Muscle of back (tissue), 11 donors: ENCODE measurements around the gene AGFG2. TPM values are rescaled to one million over a fixed set of nuclear protein-coding genes. Genes with fewer than 3 reads are reported as not detected.

Source experiments
- DNase-seq, 3 donors: peaks; one replicate each; pipeline versions ENCODE4 v3.0.0 to v3.0.0-alpha.2; 2013
- polyA plus RNA-seq, 10 donors: library from polyadenylated mRNA; unstranded; fragments of 120-200 nt; gene quantifications; one replicate each; pipeline ENCODE4 v1.2.1, GENCODE V29; 2013; ENCODE audit not compliant: insufficient read length in 10 of 10

The AGFG2 gene
- polyA plus RNA-seq, 10 donors, result 8.6 to 12.5 (median 9.8) TPM

GRCh38 chr7:100570954-100571828, 32.2 kb downstream of the AGFG2 start:
- DNase-seq, result no peak

DNA sequence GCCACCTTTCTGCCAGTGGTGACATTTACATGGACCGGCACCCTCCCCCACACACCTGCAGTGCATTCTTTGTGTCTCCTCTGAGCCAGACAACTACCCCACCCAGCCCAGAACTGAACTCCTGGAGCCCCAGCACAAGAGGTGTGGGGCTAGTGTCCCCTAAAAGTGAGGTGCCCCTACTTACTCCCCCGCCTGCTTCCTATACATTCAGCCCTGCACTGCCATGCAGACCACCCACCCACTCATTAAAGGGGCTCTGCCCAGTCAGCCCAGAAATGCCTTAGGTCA, 32.8 kb downstream of the AGFG2 start:
- no peak for DNase-seq

- DNase-seq, result no peak
Observed at GRCh38 chr7:100572281-100572948, 33.4 kb downstream of the AGFG2 start.

DNA sequence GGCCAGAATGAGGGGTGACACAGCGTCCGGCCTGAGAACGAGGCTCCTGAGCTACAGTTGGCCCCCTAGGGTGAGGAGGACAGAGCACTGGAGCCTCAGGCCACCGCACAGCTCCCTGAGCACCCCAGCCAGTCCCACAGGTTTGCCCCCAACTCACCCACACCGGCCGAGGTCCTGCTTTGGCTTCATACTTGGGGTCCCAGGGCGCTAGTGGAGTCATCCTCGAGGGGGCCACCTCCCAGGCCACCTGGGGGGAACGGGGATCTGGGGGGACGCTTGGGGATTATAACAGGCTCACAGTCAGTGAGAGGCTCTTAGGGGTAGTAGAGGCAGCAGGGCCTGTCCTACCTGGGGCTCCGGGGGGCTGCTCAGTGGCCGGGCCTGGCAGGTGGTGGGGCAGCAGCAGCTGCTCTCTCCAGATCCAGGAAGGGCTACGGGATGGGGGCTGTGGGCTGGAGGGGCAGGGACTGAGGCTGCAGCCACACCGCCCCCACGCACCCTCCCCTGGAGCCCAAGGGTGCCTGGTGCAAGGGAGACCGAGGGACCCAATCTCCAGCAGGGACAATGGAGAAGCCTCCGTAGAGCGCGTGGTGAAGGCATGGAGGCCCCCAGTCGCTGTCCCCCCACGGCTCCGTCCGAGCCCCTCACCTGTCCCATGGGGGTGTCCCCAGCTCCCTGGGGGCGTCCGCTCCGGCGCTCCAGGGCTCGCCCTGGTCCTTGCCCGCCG, 34.1 kb downstream of the AGFG2 start:
- DNase-seq, result no peak

DNA sequence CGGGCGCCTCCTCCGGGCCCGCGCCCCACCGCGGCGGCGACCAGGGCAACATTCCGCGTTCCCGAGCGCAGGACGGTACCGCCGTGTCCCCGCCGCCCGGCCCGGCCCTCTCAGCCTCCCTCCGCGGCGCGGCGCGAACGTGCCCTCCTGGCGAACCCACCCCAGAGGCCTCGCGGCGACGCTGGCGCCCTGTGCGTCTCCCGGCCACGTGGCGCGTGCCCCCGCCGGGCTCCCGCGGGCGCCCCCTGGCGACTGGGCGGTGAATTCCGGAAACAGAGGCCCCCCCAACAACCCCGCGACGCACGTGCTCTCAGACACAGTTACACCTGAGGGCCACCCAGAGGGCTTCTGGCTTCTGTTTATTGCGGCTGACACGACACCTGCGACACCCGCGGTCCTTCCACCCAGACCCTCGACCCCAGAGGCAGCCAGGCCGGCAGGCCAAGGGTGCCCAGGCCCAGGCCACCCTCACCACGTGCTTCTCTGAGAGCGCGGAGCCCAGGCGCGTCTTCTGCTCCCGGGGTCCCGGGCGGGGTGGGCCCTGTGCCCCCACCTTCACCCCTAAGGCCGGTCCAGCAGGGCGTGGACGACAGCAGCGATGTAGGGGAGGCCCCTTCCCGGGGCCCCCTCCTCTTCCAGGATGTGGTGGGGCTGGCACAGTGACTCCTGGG, 34.8 kb downstream of the AGFG2 start, which contains the start of gene SAP25:
TSS of gene SAP25 (minus strand) at position 210 of the 671 bp plus-strand sequence. CDS start at position 52, 158 bp downstream.
- no peak for DNase-seq

DNA sequence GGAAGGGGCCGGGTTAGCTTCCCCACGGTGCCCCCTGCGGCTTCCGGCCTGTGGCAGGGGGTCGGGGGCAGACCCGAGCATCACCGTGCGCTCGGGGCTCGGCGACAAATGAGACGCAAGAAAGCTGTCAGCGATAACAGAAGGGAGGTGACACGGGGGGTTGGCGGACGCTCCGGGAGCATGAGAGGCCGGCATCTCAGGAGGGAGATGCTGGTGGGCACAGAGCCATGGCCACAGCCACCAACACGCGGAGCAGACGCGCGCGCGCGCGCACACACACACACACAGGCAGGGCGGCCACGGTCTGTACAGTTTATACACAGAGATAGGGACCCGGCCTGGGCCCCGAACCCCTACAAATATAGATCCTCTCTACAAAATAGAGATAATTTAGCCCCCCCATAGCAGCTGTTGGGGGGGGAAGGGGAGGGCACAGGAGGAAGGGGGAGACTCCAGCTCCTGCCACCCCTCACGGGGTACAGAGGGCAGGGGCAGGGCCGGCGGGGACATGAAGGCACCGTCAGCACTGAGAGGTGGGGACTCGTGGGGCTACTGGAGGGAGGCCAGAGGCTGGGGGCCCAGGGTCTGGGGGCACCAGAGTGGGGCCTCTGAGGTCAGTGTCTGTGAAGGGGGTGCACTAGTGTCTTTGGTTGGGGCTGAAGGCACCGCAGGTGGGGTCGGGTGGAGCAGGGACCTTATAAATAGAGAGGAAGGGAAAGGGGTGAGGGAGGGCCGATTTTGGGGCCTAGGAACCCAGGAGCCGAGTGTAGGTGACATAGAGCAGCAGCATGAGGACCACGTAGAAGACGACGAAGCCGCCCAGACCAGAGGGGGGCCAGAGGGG, 35.6 kb downstream of the AGFG2 start:
- no peak for DNase-seq

DNA sequence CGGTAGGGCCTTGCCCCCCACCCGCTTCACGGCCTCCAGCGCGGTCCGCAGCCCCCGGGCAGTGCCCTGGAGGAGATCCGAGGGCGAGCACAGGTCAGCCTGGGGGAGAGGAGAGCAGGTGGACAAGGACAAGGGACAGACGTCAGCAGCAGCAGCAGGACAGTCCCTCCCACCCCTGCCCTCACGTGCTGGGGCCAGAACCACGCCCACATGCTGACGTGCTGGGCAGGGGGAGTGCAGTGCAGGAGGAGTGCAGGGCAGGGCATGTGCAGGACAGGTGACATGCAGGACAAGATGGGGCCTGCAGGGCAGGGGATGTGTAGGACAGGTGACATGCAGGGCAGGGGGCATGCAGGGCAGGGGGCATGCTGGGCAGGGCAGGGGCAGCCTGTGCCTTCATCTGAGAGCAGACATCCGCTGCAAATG, 36.2 kb downstream of the AGFG2 start:
- DNase-seq, result no peak

DNA sequence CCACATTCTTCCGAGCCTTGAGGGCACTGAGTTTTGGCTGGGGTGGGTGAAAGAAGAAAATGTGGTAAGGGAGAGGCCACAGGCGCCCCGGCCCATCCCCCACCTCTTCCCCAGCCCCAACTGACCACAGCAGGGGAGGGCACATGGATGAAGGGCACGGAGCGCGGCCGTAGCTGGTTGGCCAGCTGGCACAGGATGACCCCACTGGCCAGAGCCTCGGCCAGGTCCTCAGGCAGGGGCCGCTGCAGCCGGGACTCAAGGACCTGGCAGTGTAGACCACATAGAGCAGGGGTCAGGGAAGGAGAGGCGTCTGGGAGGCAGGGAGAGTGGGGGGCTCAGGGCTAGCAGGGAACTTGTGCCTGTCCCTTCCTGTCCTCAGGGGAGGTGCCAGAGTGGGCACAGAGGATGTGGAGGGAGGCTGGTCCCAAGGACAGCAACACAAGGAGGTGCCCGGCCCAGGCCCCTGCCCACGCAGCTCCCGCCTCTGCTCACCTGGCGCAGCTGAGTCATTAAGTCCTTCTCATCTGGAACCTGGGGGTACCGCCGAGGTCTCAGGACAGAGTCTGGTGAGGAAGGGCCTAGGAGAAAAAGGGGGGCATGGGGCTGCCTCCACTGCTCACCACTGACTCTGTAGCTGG, 36.9 kb downstream of the AGFG2 start:
- no peak for DNase-seq

- no peak for DNase-seq
Observed at GRCh38 chr7:100576384-100576993, 37.5 kb downstream of the AGFG2 start.

DNA sequence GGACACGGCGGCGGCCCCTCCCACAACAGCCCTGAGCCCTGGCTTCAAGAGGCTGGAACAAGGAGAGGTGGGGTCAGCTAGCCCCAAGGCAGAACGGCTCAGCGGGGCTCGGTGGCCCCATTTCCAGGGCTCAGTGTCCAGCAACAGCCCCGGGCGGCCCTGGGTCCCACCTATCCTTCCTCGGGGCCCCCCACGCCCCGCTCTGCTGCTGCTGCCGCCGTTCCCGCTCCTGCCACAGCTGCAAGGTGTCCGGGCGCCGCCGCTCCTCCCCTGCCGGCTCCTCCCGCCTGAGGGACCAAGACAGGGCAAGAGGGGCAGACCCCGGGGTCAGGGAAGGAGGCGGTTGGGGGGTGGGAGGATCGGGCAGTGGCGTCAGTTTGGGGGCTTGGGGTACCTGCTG, 38.1 kb downstream of the AGFG2 start:
- DNase-seq, result no peak

DNA sequence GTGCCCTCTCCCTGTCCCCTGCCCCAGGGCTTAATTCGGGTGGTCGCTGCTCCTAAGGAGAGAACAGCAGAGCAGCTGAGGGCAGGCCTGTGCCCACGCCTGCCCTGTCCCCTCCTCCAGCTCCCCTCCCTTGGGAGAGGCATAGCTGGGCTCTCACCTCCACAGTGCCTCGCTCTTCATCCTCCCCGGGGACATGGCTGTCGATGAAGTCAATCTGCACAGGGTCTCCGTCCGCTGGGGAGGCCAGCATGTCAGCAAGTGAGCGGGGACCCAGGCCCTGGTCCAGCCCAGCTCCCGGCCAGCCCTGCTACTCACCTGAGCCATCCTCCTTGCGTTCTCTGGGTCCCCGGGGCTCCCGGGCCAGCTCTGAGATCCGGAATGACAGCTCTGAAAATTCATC, 38.5 kb downstream of the AGFG2 start:
- no peak for DNase-seq

DNA sequence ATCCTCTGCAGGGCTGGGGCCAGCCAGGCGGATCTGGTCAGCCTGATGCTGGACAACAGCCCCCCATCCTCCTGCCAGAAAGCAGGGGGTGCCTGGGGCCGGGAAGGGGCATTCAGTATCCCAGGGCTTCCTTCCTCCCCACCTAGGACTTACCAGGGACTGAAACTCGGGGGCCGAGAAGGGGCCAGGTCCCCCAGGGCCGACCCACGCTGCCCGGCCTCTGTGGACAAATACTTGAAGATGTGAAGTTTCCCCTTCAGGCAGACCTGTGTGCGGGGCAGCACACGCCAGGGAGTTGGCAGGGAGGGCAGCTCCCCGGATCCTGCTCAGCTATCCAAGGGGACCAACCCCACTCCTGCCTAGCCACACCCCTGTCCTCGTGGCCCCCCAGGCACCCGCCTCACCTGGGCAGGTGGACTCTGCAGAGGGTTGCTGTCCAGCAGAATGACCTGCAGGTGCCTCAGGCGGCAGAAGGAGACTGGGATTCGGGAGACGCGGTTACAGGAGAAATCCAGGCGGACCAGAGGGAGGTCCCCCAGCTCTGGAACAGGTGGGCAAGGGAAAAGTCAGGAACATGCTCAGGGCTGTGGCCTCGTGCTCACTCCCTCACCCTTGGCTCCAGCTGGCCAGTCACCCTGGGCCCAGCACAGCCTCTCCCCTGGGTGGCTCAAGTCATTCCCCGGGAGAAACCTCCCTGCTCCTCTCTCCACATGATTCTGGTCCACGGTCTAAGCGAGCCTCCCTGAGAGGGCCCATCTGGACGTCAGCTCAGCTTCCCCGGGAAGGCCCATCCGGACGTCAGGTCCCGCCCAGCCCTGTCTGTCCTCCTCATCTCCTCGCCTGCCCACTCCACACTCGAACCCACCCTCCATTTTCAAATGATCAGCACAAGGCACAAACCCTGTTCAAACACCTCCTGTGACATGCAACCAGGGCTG, 39.5 kb downstream of the AGFG2 start:
- no peak for DNase-seq

DNA sequence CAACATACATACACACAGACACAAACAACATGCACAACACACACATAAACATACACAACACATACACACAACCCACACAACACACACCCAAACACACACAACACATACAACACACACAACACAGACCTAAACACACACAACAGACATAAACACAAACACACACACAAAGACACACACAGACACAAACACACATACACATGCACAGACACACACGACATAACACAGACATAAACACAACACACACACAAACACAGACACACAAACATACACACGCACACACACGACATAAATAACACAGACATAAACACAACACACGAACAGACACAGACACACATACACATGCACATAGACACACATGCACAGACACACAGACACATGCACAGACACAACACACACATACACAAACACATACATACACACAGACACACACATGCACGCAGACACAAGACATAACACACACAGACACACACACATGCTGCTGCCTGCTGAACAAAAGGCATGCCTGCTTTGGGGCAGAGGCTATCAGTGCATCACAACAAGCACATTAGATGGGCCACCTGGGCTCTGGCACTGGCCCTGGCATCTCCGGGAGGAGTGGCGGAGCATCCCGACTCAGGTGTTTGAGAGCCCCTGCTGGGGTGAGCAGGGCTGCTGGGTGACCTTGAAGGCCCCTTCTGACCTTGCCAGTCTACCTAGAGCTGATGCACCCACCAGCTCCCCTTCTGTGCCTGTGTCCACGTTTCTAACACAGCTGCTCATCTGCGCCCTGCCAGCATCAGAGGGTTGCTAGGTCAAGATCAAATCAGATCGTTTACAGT, 41.7 kb downstream of the AGFG2 start:
- no peak for DNase-seq

GRCh38 chr7:100582041-100582579, 43.1 kb downstream of the AGFG2 start:
- DNase-seq, result no peak

GRCh38 chr7:100582650-100583049, 43.6 kb downstream of the AGFG2 start:
- no peak for DNase-seq

DNA sequence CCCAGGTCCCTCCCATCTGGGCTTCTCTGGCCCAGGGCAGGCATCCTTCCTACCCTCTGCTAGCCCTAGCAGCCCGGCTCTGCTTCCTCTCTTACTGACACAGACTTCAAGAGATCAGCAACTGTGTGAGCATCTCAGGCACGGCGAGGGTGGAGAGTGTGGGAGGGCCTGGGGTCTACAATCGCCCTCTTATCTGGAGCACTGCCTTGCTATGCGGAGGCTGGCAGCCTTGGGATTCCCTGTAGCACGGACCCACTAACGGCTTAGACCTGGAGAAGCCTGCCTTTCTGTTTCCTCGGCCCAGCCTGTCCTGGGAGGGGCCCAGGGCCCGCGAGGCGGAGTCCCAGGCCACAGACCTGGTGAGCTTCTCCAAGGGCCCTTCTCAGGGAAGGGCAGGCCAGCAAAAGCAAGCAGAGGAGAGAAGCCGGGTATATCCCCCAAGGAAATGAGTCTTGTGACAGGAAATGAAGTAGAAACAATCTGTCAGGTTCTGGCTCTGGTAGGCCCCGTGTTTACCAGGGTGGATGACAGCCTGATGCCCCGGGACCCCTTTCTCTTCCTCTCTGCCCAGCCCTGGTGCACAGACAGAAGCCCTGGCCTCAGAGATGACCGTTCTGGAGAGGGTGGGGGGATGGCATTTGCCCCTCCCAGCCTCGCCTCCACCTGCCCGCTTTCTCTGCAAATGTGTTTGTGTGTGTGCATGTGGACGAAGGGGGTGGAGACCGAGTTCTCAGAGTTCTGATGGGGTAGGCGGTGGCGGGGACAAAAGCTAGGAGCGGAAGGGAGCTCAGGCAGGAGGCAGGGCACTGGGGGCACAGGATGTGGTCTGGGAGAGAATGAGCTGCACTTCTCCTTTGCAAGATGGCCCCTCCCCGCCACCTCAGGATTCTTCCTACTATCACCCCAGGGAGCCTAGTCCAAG, 44.4 kb downstream of the AGFG2 start:
- peak in 1 of 3 donors; percentile 65 for DNase-seq
